ENCODE data around the gene ZNF770.
"Not testable (repeated sequence)": the region's sequence is repeated elsewhere in the genome, so short reads cannot be mapped to it uniquely, and the experiment has no call there.

The ZNF770 gene

GRCh38 chr15:34986326-34986725 is 1.8 kb downstream of the ZNF770 start:
- no peak overlapping the region for H3K27ac ChIP-seq
- DNase-seq (ENCODE audit: low spot score) = no peak
- POLR2A ChIA-PET (ENCODE audit: low non-redundant PET) = no interaction called here
- CTCF ChIA-PET = interaction anchor here (0.7 to 1.1 kb wide), 2 partner anchors 33 to 1830 kb away, joined by 3 read pairs; no protein-coding TSS in a partner anchor
- TF ChIP-seq CTCF (conservative IDR thresholded peaks at IDR 0.05; ENCODE audit: low read depth) = no peak

- no peak for DNase-seq (ENCODE audit: low spot score)
- no peak for TF ChIP-seq CTCF (conservative IDR thresholded peaks at IDR 0.05; ENCODE audit: low read depth)
- POLR2A ChIA-PET (ENCODE audit: low non-redundant PET) = interaction anchor here (0.6 kb wide), 1 partner anchor 15 kb away, joined by 5 read pairs; no protein-coding TSS in a partner anchor
- H3K27ac ChIP-seq = peak overlapping the region; percentile 43
- CTCF ChIA-PET = interaction anchor here (0.7 to 1.0 kb wide), 3 partner anchors 15 to 265 kb away, joined by 3 to 7 read pairs (median 3); partner anchors contain the start of gene AQR
These were observed 3.0 kb downstream of the ZNF770 start for GRCh38 chr15:34984889-34985630.

GRCh38 chr15:34976743-34977142 is 11.3 kb downstream of the ZNF770 start:
- TF ChIP-seq CTCF (conservative IDR thresholded peaks at IDR 0.05; ENCODE audit: low read depth) = no peak
- POLR2A ChIA-PET (ENCODE audit: low non-redundant PET) = no interaction called here
- no peak for DNase-seq (ENCODE audit: low spot score)
- no peak overlapping the region for H3K27ac ChIP-seq
- CTCF ChIA-PET = interaction anchor here (0.6 kb wide), 2 partner anchors 28 to 144 kb away, joined by 3 to 6 read pairs; no protein-coding TSS in a partner anchor

- DNase-seq (ENCODE audit: low spot score) = no peak
- ChIA-PET POLR2A (ENCODE audit: low non-redundant PET) (no interaction called here), CTCF (interaction anchor here (0.6 kb wide), 1 partner anchor 29 kb away, joined by 6 read pairs; no protein-coding TSS in a partner anchor)
- H3K27ac ChIP-seq = no peak overlapping the region
- TF ChIP-seq CTCF (conservative IDR thresholded peaks at IDR 0.05; ENCODE audit: low read depth) = no peak
These were observed 12.0 kb downstream of the ZNF770 start for GRCh38 chr15:34976073-34976472.

- POLR2A ChIA-PET (ENCODE audit: low non-redundant PET) = no interaction called here
- no peak for DNase-seq (ENCODE audit: low spot score)
- no peak overlapping the region for H3K27ac ChIP-seq
- CTCF ChIA-PET = no interaction called here
- TF ChIP-seq CTCF (conservative IDR thresholded peaks at IDR 0.05; ENCODE audit: low read depth) = no peak
These were observed 14.6 kb downstream of the ZNF770 start for GRCh38 chr15:34973512-34973911.

- DNase-seq (ENCODE audit: low spot score) = not testable (repeated sequence)
- POLR2A ChIA-PET (ENCODE audit: low non-redundant PET) = interaction anchor here (0.5 to 1.7 kb wide), 3 partner anchors 15 to 83 kb away, joined by 5 to 6 read pairs (median 5); partner anchors contain the start of gene ZNF770
- CTCF ChIA-PET = interaction anchor here (0.6 to 1.3 kb wide), 6 partner anchors 15 to 713 kb away, joined by 3 to 5 read pairs (median 4); partner anchors contain the start of gene ZNF770
- peak overlapping the region; percentile 75 for H3K27ac ChIP-seq
- peak; percentile 44 for TF ChIP-seq CTCF (conservative IDR thresholded peaks at IDR 0.05; ENCODE audit: low read depth)
These were observed 17.9 kb downstream of the ZNF770 start for GRCh38 chr15:34970098-34970643.
